SU-DHL-6 (cell line): ENCODE measurements around the gene FAM9B.
"Not testable (repeated sequence)": the region's sequence is repeated elsewhere in the genome, so short reads cannot be mapped to it uniquely, and the experiment has no call there.

Experiments used
- H2AFZ ChIP-seq: fragments of 200-600 bp; sonication (generic); 2 replicates; pipeline ENCODE4 v1.6.1; 2014; ENCODE audit warnings: low read depth, mild to moderate bottlenecking, moderate library complexity, mixed read lengths, antibody characterized with exemption, low read length; ENCODE audit not compliant: severe bottlenecking
- H3F3A ChIP-seq: fragments of 200-600 bp; shearing (Covaris generic); 2 replicates; pipeline ENCODE4 v1.6.0; 2016; ENCODE audit warnings: antibody characterized with exemption, mild to moderate bottlenecking; ENCODE audit not compliant: insufficient read depth
- H3K27ac ChIP-seq: fragments of 200-600 bp; sonication (generic); 2 replicates; pipeline ENCODE4 v1.5.1; 2016; ENCODE audit warnings: low read depth, mild to moderate bottlenecking, low read length, moderate library complexity, mixed read lengths
- H3K27me3 ChIP-seq: fragments of 200-600 bp; sonication (generic), shearing (Covaris generic); 2 replicates; pipeline ENCODE4 v1.6.0; 2014; ENCODE audit warnings: mild to moderate bottlenecking, low read length
- H3K36me3 ChIP-seq: fragments of 200-600 bp; sonication (generic); 2 replicates; pipeline ENCODE4 v1.6.1; 2014; ENCODE audit warnings: mild to moderate bottlenecking, low read length, mixed read lengths
- H3K4me2 ChIP-seq: fragments of 300-600, 200-600 bp; shearing (Covaris generic), sonication (generic); 2 replicates; pipeline ENCODE4 v1.6.0; 2014; ENCODE audit warnings: low read length, low read depth, mild to moderate bottlenecking; ENCODE audit not compliant: poor library complexity, severe bottlenecking
- H3K4me3 ChIP-seq: fragments of 200-600 bp; sonication (generic); 2 replicates; pipeline ENCODE4 v1.5.1; 2014; ENCODE audit warnings: antibody characterized with exemption, low read length, mild to moderate bottlenecking, mixed read lengths; ENCODE audit not compliant: insufficient read depth, poor library complexity, severe bottlenecking
- H3K79me2 ChIP-seq: fragments of 200-600 bp; sonication (generic); 2 replicates; pipeline ENCODE4 v1.6.1; 2014; ENCODE audit warnings: mild to moderate bottlenecking, low read length, moderate library complexity; ENCODE audit not compliant: insufficient read depth
- H3K9ac ChIP-seq: fragments of 200-600 bp; sonication (generic); 2 replicates; pipeline ENCODE4 v1.7.0; 2014; ENCODE audit warnings: mild to moderate bottlenecking, low read length
- H3K9me2 ChIP-seq: fragments of 200-600 bp; sonication (generic); replicated peaks from 2 replicates; pipeline ENCODE4 v1.6.1; 2014; ENCODE audit warnings: low read length; ENCODE audit not compliant: insufficient read depth
- H3K9me3 ChIP-seq: fragments of 200-600 bp; sonication (generic); 2 replicates; pipeline ENCODE4 v1.6.1; 2014; ENCODE audit warnings: low read length, mixed read lengths; ENCODE audit not compliant: insufficient read depth
- H4K20me1 ChIP-seq: fragments of 200-600 bp; sonication (generic); 2 replicates; pipeline ENCODE4 v1.6.1; 2014; ENCODE audit warnings: low read depth, mild to moderate bottlenecking, antibody characterized with exemption, low read length, moderate library complexity, mixed read lengths
- EZH2phosphoT487 ChIP-seq: fragments of 200-600 bp; sonication (generic), shearing (Covaris generic); conservative IDR thresholded peaks from 2 replicates; pipeline ENCODE4 v1.6.1; 2018; ENCODE audit warnings: mild to moderate bottlenecking, antibody characterized with exemption, low read length, moderate library complexity, mixed read lengths
- TF ChIP-seq, protein P1 (sequence below): fragments of 200-600 bp; sonication (generic); IDR thresholded peaks from one replicate; pipeline ENCODE4 v1.5.1; 2017; ENCODE audit warnings: antibody characterized with exemption, mild to moderate bottlenecking, low read length, moderate library complexity; ENCODE audit not compliant: insufficient read depth, poor library complexity, severe bottlenecking

The FAM9B gene

DNA sequence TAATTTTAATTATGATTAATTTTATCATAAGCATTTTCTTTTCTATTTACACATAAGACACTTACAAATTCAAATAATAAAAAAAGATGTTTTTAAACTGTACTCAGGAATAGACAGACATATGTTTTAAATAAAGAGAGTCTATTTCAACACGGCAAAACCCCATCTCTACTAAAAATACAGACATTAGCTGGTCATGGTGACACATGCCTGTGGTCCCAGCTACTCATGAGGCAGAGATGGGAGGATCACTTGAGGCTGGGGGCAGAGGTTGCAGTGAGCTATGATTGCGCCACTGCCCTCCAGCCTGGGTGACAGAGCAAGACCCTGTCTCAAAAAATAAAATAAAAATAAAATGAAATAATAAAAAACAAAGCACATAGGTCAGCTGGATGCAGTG, 14.8 kb downstream of the FAM9B start:
- no peak overlapping the region for H3K9ac ChIP-seq
- H3K4me2 ChIP-seq: no peak overlapping the region
- H3K79me2 ChIP-seq: no peaks in the 10 kb centered on the region
- no peaks in the 10 kb centered on the region for H3F3A ChIP-seq
- no peaks in the 10 kb centered on the region for H4K20me1 ChIP-seq
- H3K36me3 ChIP-seq: no peaks in the 10 kb centered on the region
- H2AFZ ChIP-seq: no peak overlapping the region
- no peak overlapping the region for H3K4me3 ChIP-seq
- H3K27me3 ChIP-seq: no peaks in the 10 kb centered on the region
- no peak for TF ChIP-seq EZH2phosphoT487
- no peaks in the 10 kb centered on the region for H3K9me2 ChIP-seq
- no peaks in the 10 kb centered on the region for H3K9me3 ChIP-seq
- H3K27ac ChIP-seq: no peak overlapping the region

DNA sequence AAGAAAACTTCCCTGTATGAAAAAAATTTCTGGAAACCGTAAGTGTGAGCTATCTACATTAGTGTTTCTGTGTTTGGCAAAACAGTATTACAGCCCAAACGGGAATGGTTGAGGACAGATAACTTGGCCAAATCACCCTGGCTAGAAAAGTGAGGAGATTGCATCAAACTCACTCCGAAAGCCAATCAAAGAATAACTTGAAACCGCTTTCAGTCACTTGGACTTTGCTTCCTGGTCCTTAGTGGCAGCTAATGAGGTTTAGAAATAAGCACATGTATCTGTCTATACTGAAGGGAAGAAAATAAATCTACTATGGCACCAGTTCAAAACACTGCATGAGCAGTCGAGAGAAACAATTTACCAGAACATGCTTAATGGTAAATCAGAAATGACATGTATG, 15.6 kb downstream of the FAM9B start:
- not testable (repeated sequence) for H3K9me2 ChIP-seq, H3K4me3 ChIP-seq, H3K27me3 ChIP-seq, H3K9me3 ChIP-seq, H3K36me3 ChIP-seq, H2AFZ ChIP-seq, H4K20me1 ChIP-seq, H3K27ac ChIP-seq, H3K79me2 ChIP-seq, H3K4me2 ChIP-seq, H3K9ac ChIP-seq, H3F3A ChIP-seq

DNA sequence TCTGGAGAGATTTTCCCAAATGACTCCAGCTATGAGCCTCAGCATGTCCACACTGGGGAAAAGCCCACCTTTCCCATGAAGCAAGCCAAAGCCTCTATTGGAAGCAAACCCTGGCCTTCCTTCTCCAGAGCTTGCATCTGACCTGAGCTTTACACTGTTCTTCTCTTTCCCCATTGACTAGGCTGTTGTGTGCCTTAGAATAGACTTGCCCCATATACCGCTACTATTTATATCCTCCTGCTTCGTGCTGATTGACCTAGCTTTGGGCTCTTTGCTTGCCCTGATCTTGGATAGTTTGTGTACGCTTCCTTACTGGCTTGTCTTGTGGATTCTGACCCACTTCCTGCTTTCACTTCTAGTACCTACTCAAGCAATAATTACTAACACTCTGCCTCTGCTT, 30.9 kb downstream of the FAM9B start:
- Histone ChIP-seq H3K4me3 (no peak overlapping the region), H3F3A (no peaks in the 10 kb centered on the region), H3K9me3 (no peaks in the 10 kb centered on the region), H4K20me1 (no peaks in the 10 kb centered on the region), H3K36me3 (no peaks in the 10 kb centered on the region), H3K9ac (no peak overlapping the region), H2AFZ (no peak overlapping the region), H3K27me3 (no peaks in the 10 kb centered on the region), H3K79me2 (no peaks in the 10 kb centered on the region), H3K4me2 (no peak overlapping the region), H3K27ac (no peak overlapping the region), H3K9me2 (no peaks in the 10 kb centered on the region)
- TF ChIP-seq, protein P1, sequence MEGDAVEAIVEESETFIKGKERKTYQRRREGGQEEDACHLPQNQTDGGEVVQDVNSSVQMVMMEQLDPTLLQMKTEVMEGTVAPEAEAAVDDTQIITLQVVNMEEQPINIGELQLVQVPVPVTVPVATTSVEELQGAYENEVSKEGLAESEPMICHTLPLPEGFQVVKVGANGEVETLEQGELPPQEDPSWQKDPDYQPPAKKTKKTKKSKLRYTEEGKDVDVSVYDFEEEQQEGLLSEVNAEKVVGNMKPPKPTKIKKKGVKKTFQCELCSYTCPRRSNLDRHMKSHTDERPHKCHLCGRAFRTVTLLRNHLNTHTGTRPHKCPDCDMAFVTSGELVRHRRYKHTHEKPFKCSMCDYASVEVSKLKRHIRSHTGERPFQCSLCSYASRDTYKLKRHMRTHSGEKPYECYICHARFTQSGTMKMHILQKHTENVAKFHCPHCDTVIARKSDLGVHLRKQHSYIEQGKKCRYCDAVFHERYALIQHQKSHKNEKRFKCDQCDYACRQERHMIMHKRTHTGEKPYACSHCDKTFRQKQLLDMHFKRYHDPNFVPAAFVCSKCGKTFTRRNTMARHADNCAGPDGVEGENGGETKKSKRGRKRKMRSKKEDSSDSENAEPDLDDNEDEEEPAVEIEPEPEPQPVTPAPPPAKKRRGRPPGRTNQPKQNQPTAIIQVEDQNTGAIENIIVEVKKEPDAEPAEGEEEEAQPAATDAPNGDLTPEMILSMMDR: no peak
- no peak for TF ChIP-seq EZH2phosphoT487

DNA sequence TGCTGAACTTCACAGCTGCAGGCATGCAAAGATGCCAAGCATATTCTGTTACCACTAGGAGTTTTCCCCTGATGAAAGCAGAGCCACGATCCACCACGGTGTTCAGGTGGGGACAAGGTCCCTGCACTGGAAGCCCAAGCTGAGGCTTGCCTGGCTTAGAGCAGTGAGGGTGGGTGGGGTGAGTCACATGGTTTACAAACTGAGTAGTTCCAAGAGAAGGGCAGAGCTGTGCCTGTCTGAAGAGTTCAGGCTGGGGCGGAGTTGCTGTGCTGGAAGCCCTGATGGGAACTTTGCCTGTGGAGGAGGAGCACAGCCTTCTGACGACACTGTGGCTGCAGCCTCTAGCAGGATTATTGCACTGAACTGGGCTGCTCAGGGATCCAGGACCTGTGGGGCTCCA, 45.5 kb downstream of the FAM9B start:
- no peak overlapping the region for H3K9ac ChIP-seq
- H3K27ac ChIP-seq: no peak overlapping the region
- no peak overlapping the region for H3K4me3 ChIP-seq
- no peaks in the 10 kb centered on the region for H3K27me3 ChIP-seq
- H3K79me2 ChIP-seq: no peaks in the 10 kb centered on the region
- H3F3A ChIP-seq: no peaks in the 10 kb centered on the region
- no peaks in the 10 kb centered on the region for H3K36me3 ChIP-seq
- no peaks in the 10 kb centered on the region for H3K9me3 ChIP-seq
- no peak overlapping the region for H2AFZ ChIP-seq
- H3K9me2 ChIP-seq: no peaks in the 10 kb centered on the region
- H3K4me2 ChIP-seq: no peak overlapping the region
- TF ChIP-seq, protein P1: no peak
- TF ChIP-seq EZH2phosphoT487: no peak
- H4K20me1 ChIP-seq: no peaks in the 10 kb centered on the region
